T-helper 2 cell (primary cell): ENCODE measurements around the gene INPP5A.
"Not testable (repeated sequence)": the region's sequence is repeated elsewhere in the genome, so short reads cannot be mapped to it uniquely, and the experiment has no call there.

Source experiments
- DNase-seq, 5 experiments: peaks; one replicate each; pipeline versions ENCODE4 v3.0.0 to v3.0.0-alpha.2; 2012 to 2022

The INPP5A gene

GRCh38 chr10:132810807-132811700 lies 273.5 kb downstream of the INPP5A start:
- DNase-seq = no peak

GRCh38 chr10:132811891-132812481 lies 274.4 kb downstream of the INPP5A start:
- no peak for DNase-seq

GRCh38 chr10:132812520-132812919 lies 274.9 kb downstream of the INPP5A start:
- DNase-seq = no peak

GRCh38 chr10:132813001-132813401 lies 275.4 kb downstream of the INPP5A start:
- no peak for DNase-seq

GRCh38 chr10:132813560-132814468 lies 276.2 kb downstream of the INPP5A start:
- no peak for DNase-seq

DNA sequence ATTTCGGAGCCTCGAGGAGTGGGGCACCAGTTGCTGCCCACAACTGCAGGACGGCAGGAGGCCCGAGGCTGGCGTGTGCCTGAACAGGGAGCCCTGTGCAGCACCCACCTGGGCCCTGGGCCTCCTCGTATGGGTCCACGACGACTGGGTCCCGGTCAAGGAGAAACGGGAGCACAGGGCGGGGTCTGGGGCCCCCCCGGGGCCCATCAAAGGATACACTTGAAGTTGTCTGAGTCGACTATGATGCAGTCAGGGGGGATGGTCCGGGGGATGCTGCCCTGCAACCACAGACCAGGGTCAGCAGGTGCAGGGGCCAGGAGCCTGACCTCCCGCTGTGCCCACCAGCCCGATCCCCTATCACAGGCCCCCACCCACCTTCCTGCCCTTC lies 276.9 kb downstream of the INPP5A start:
- no peak for DNase-seq

- no peak for DNase-seq
Measured at GRCh38 chr10:132815168-132815857, 277.7 kb downstream of the INPP5A start.

- DNase-seq = no peak
Measured at GRCh38 chr10:132816718-132817117, 279.1 kb downstream of the INPP5A start.

GRCh38 chr10:132817701-132818211 lies 280.2 kb downstream of the INPP5A start:
- DNase-seq = no peak

DNA sequence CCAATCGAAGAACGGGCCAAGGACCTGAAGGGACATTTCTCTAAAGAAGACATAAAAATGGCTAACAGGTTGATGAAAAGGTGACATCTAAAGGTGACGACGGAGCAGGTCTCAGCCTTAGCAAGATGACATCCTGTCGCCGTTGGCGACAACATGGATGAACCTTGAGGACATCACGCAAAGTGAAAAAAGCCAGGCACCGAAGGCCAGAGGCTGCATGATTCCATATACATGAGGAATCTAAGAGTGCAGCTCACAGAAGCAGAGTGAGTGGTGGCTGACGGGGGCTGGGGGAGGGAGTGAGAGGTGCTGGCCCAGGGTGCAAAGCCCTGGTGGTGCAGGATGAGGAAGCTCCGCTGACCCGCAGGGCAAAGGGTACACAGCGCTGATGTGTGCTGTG lies 282.5 kb downstream of the INPP5A start:
- no peak for DNase-seq

DNA sequence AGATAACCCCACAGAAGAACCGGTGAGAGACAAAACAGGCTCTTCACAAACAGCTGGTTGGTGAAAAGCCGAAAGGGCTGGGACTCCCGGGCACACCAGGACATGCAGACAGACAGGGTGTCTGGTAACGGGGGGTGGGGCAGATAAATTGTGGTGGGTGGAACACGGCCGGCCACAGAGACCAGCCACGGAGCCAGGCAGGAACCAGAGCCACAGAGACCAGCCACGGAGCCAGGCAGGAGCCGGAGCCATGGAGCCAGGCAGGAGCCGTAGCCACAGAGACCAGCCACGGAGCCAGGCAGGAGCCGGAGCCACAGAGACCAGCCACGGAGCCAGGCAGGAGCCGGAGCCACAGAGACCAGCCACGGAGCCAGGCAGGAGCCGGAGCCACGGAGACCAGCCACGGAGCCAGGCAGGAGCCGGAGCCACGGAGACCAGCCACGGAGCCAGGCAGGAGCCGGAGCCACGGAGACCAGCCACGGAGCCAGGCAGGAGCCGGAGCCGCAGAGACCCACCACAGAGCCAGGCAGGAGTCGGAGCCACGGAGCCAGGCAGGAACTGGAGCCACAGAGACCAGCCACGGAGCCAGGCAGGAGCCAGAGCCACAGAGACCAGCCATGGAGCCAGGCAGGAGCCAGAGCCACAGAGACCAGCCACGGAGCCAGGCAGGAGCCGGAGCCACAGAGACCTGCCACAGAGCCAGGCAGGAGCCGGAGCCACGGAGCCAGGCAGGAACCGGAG lies 288.4 kb downstream of the INPP5A start:
- not testable (repeated sequence) for DNase-seq

DNA sequence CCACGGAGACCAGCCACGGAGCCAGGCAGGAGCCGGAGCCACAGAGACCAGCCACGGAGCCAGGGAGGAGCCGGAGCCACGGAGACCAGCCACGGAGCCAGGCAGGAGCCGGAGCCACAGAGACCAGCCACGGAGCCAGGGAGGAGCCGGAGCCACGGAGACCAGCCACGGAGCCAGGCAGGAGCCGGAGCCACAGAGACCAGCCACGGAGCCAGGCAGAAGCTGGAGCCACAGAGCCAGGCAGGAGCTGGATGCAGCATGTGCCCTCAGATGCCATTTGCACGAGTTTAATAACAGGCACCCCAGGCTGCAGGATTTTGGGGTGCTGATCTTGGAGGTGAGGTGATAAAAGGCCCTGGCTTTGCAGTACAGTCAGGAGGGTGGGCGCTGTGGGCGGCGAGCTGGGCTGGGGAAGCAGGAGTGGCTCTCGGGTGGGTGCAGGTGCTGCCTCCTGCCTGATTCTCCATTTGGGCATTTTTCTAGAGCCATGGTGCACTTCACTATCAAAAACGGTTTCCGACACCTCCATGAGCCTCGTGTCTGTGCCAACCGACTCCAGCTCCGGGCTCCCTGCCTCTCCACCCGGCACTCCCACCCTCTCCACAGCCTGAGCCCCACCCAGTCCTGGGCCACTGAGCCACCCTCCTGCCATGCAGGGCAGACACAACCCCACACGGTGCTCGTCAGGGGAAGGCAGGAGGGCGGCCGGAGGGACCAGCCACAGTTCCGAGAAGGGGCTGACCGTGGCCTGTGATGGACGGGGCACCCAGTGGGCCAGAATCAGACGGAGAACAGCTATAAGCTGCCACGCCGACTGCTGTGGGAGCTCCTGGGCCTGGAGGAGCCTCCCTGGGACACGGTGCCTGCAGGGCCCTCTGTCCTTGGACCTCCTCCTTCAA lies 289.2 kb downstream of the INPP5A start:
- DNase-seq = no peak

GRCh38 chr10:132827423-132827789 lies 289.8 kb downstream of the INPP5A start:
- no peak for DNase-seq

GRCh38 chr10:132827861-132828539 lies 290.4 kb downstream of the INPP5A start:
- no peak for DNase-seq

- DNase-seq = no peak
Measured at GRCh38 chr10:132828681-132829080, 291.1 kb downstream of the INPP5A start.

- no peak for DNase-seq
Measured at GRCh38 chr10:132829403-132829802, 291.8 kb downstream of the INPP5A start.

DNA sequence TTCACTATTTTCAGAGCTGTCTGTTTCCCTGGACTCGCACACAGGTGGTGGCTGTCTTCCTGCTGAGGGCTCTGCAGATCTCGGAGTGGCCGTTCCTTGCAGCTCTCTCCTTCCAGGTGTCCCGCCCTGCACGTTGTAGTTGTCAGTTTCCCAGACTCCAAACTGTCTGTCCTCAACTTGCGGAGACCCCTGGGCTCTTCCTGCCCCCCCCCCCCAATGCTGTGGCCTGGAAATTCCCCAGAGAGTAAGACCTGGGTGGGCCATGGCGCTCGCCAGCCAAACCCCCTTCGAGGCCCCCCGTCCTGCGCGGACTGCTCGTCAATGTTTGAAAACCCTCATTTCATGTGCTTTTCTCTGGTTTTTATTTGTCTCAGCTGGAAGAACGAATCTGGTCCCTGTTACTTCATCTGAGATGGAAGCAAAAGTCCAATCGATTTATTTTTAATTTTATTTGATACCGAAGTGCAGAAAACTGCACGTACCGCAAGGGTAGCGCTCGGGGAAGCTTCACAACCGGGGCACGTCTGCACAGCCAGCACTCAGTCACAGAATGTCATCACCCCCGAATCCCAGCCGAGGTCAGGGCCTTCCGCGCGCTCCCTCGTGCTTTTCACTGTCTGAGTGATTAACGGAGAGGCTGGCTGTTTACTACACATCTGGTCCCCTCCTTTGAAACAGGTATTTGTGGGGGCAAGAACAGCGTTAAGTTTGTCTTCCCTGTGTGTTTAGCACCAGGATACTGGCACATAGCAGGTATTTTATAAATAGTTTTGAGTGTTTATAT lies 294.8 kb downstream of the INPP5A start:
- no peak for DNase-seq
